Measurements from ENCODE around the gene TXNDC11. TPM values are rescaled to one million over a fixed set of nuclear protein-coding genes. Genes with fewer than 3 reads are reported as not detected.

Gene TXNDC11
- total RNA-seq, 1 donor from 2014 or later = 59.4 TPM

GRCh38 chr16:11671676-11672075 lies 71.0 kb downstream of the TXNDC11 start:
- Histone ChIP-seq H3K4me3 (no peak overlapping the region), H3K4me1 (peaks cover 80% of the 10 kb centered on the region), H3K36me3 (peaks cover 0 to 9% of the 10 kb centered on the region in 2 donors), H3K9me3 (no peaks in the 10 kb centered on the region), H3K27me3 (no peaks in the 10 kb centered on the region), H3K27ac (peak overlapping the region; percentile 90)
- intact Hi-C loops (cut with DNase I) = no loop called here
- DNase-seq (ENCODE audit: extremely low spot score in 2 of 2) = no peak
- TF ChIP-seq POLR2A (IDR thresholded peaks at IDR 0.05) (no peak), POLR2AphosphoS5 (IDR thresholded peaks at IDR 0.05; ENCODE audit: insufficient read depth in 1 of 2, low read depth in 1 of 2) (no peak)
- TF ChIP-seq, protein P1, sequence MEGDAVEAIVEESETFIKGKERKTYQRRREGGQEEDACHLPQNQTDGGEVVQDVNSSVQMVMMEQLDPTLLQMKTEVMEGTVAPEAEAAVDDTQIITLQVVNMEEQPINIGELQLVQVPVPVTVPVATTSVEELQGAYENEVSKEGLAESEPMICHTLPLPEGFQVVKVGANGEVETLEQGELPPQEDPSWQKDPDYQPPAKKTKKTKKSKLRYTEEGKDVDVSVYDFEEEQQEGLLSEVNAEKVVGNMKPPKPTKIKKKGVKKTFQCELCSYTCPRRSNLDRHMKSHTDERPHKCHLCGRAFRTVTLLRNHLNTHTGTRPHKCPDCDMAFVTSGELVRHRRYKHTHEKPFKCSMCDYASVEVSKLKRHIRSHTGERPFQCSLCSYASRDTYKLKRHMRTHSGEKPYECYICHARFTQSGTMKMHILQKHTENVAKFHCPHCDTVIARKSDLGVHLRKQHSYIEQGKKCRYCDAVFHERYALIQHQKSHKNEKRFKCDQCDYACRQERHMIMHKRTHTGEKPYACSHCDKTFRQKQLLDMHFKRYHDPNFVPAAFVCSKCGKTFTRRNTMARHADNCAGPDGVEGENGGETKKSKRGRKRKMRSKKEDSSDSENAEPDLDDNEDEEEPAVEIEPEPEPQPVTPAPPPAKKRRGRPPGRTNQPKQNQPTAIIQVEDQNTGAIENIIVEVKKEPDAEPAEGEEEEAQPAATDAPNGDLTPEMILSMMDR (IDR thresholded peaks at IDR 0.05) = no peak

- intact Hi-C loops (cut with DNase I) = no loop called here
- Histone ChIP-seq H3K4me3 (no peak overlapping the region), H3K27ac (peak overlapping the region; percentile 90), H3K36me3 (peaks cover 0 to 5% of the 10 kb centered on the region in 2 donors), H3K4me1 (peaks cover 78% of the 10 kb centered on the region), H3K9me3 (no peaks in the 10 kb centered on the region), H3K27me3 (no peaks in the 10 kb centered on the region)
- DNase-seq (ENCODE audit: extremely low spot score in 2 of 2) = no peak
- TF ChIP-seq, protein P1 (IDR thresholded peaks at IDR 0.05) = no peak
- no peak for TF ChIP-seq POLR2A (IDR thresholded peaks at IDR 0.05)
- TF ChIP-seq POLR2AphosphoS5 (IDR thresholded peaks at IDR 0.05; ENCODE audit: insufficient read depth in 1 of 2, low read depth in 1 of 2) = no peak
Measured at GRCh38 chr16:11671271-11671670, 71.4 kb downstream of the TXNDC11 start.

DNA sequence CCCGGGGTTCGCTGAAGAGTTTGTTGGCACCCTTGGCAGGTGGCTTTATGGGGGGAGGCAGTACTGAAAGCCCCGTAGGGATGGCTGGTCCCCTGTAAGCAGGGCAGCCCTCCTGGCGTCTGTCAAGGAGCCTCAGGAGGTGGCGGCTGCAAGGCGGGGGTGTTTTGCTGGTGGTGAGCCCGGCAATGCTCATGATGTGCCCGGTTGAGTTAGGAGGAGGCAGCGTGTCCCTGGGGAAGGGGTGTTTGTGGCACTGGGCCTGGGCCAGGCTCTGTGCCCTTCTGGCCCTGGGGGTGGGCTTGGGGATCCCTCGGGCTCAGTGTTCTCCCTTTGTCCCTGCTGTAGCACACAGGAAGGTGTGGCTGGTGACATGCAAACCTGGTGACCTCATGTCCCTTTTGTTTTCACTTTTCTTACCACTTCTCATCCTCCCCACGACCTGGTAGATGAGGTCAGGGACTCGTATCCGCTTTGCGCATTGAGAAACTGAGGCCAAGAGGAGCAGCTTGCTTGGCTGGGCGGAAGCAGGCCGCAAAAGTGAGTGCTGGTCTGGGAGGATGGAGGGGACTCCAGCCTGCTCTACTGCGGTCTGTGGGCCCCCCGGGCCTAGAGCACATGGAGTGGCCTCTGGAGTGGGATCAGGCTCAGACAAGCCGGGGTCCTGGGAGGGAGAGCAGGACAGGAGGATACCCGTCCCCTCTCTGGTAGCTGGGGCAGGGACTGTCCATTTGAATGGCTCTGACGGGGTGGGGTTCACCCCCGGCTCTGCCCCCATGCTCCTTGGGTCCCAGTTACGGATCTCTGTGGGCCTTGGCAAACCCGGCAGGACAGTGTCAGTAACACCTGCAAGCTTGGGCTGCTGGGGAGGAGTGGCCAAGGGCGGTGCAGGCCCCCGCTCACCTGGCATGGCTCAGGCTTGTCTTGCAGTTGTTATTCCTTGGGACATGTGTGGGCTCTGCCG lies 72.2 kb downstream of the TXNDC11 start:
- Histone ChIP-seq H3K27me3 (no peaks in the 10 kb centered on the region), H3K36me3 (no peaks in the 10 kb centered on the region), H3K4me3 (peak overlapping the region; percentile 97 to 98), H3K4me1 (peaks cover 76% of the 10 kb centered on the region), H3K9me3 (no peaks in the 10 kb centered on the region), H3K27ac (peak overlapping the region; percentile 90)
- intact Hi-C loops (cut with DNase I) = no loop called here
- TF ChIP-seq POLR2AphosphoS5 (IDR thresholded peaks at IDR 0.05; ENCODE audit: insufficient read depth in 1 of 2, low read depth in 1 of 2) (no peak), POLR2A (IDR thresholded peaks at IDR 0.05) (no peak)
- TF ChIP-seq, protein P1 (IDR thresholded peaks at IDR 0.05) = no peak
- no peak for DNase-seq (ENCODE audit: extremely low spot score in 2 of 2)

DNA sequence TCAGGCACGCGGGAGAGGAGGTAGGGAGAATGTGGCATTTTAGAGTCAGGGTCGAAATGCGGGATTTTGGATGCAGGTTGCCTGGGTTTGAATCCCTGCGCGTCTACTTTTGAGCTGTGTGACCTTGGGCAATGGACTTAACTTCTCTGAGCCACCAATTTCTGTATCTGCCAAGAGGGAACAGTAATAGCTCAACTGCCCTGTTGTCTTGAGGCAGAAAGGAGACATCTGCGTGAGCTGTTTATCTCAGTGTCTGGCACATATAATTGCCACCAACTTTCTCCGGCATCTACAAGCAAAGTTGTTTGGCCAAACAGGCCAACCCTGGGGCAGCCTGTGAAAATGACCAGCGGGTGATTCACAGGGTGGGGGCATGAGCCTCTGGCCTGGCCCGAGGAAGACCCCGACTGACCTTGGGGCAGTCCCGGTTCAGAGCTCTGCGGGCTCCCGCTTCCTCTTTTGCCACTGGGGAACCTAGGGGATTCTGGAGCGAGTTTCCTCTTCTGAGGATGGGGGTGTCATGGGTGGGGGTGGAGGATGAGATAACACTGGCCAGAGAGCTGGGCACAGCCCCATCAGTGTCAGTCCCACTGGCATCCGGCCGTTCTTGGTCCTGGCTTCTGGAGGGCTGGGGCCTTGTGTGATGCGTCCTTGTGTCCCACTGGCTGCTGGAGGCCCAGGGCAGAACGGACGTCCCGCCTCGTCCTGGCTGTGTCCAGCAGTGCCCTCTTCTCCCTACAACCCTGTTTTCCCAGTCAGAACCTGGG lies 73.1 kb downstream of the TXNDC11 start:
- Histone ChIP-seq H3K27ac (peak overlapping the region; percentile 90), H3K27me3 (no peaks in the 10 kb centered on the region), H3K4me1 (peaks cover 69% of the 10 kb centered on the region), H3K9me3 (no peaks in the 10 kb centered on the region), H3K4me3 (peak overlapping the region; percentile 97 to 98), H3K36me3 (no peaks in the 10 kb centered on the region)
- no peak for DNase-seq (ENCODE audit: extremely low spot score in 2 of 2)
- intact Hi-C loops (cut with DNase I) = no loop called here
- peak in 1 of 2 donors; percentile 33 for TF ChIP-seq POLR2AphosphoS5 (IDR thresholded peaks at IDR 0.05; ENCODE audit: insufficient read depth in 1 of 2, low read depth in 1 of 2)
- TF ChIP-seq, protein P1 (IDR thresholded peaks at IDR 0.05) = no peak

All from vagina (tissue), 2 donors.